ENCODE results near the gene ANTXR1. TPM values are rescaled to one million over a fixed set of nuclear protein-coding genes. Genes with fewer than 3 reads are reported as not detected.

Gene ANTXR1
- total RNA-seq, 1 donor from 2014 or later, result 54.3 TPM

GRCh38 chr2:69241093-69241492 lies 228.1 kb downstream of the ANTXR1 start:
- Histone ChIP-seq H3K9me3 (no peaks in the 10 kb centered on the region), H3K4me3 (no peak overlapping the region), H3K36me3 (peaks cover 6% of the 10 kb centered on the region), H3K27me3 (ENCODE audit: low read depth) (no peaks in the 10 kb centered on the region), H3K27ac (no peak overlapping the region), H3K4me1 (peaks cover 6% of the 10 kb centered on the region)
- TF ChIP-seq CTCF (IDR thresholded peaks at IDR 0.05), result no peak
- intact Hi-C loops (cut with DNase I), result no loop called here
- ATAC-seq, result no peak
- no peak for DNase-seq

DNA sequence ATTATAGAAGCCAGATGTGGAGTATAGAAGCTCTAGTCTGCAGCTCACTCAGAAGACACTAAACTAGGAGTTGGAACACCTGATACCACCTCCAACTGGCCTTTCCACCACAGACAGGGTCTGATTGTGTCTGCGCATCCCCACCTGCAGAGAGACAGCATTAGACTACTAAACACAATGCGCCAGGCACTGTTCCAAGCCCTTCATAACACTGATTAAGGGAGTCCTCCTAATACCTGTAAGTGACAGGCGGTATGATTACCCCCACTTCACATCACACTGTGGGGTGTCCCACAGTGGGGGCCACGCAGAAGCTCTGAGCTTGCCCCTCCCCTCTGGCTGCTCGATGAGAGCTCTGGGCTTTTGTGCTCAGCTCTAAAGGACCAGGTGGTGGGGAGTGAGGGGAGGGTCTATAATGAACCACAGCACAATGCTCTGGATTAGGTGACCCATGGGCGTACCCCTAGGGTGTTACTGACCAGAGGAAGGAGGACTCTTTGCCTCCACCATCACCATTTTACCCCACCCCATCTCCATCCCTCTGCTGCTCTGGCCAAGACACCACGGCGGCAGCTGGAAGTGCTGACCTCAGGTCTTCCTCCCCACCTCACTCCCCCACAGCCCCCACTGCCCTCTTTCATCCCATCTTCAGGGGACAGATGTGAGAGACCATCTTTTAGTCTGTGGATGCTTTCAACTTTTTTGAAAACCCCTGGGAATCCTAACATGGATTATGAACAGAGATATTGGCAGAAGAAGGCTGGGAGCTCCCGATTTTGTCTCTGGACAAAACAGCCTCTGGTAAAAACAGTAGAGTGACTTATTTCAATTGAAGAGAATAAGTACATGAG lies 228.9 kb downstream of the ANTXR1 start:
- TF ChIP-seq CTCF (IDR thresholded peaks at IDR 0.05), result no peak
- ATAC-seq, result no peak

GRCh38 chr2:69242651-69243051 lies 229.7 kb downstream of the ANTXR1 start:
- Histone ChIP-seq H3K9me3 (no peaks in the 10 kb centered on the region), H3K4me1 (peaks cover 6% of the 10 kb centered on the region), H3K27ac (no peak overlapping the region), H3K27me3 (ENCODE audit: low read depth) (no peaks in the 10 kb centered on the region), H3K4me3 (no peak overlapping the region), H3K36me3 (peaks cover 6% of the 10 kb centered on the region)
- intact Hi-C loops (cut with DNase I), result no loop called here
- DNase-seq (no peak), ATAC-seq (no peak)
- no peak for TF ChIP-seq CTCF (IDR thresholded peaks at IDR 0.05)

More for the DNA sequence above, 228.9 kb downstream of the ANTXR1 start:
- DNase-seq, result no peak
- intact Hi-C loops (cut with DNase I), result no loop called here
- H3K27ac ChIP-seq, result no peak overlapping the region
- H3K36me3 ChIP-seq, result peaks cover 6% of the 10 kb centered on the region
- no peaks in the 10 kb centered on the region for H3K9me3 ChIP-seq
- H3K4me1 ChIP-seq, result peaks cover 6% of the 10 kb centered on the region
- H3K4me3 ChIP-seq, result no peak overlapping the region
- H3K27me3 ChIP-seq (ENCODE audit: low read depth), result no peaks in the 10 kb centered on the region

DNA sequence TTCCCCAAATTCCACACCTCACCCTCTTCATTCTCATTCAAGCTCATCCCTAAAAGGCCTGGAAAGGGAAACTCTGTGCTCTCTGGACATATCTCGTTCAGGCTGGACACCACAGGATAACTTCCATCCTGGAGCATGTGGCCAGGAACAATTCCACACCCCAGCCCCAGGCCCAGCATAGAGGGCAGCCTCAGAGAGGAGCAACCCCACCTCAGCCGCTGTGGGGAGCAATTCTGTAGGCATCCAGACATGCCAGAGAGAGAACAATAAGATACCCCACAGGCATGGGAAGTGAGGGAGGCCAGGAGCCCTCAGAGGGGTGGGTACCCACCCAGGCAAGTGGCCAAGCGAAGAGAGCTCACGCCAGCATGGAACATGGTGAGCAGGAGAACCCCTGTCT lies 230.7 kb downstream of the ANTXR1 start:
- no peak for ATAC-seq
- Histone ChIP-seq H3K27ac (no peak overlapping the region), H3K36me3 (peaks cover 6% of the 10 kb centered on the region), H3K4me3 (no peak overlapping the region), H3K9me3 (no peaks in the 10 kb centered on the region), H3K27me3 (ENCODE audit: low read depth) (no peaks in the 10 kb centered on the region), H3K4me1 (peaks cover 6% of the 10 kb centered on the region)
- intact Hi-C loops (cut with DNase I), result no loop called here
- TF ChIP-seq CTCF (IDR thresholded peaks at IDR 0.05), result no peak
- no peak for DNase-seq

DNA sequence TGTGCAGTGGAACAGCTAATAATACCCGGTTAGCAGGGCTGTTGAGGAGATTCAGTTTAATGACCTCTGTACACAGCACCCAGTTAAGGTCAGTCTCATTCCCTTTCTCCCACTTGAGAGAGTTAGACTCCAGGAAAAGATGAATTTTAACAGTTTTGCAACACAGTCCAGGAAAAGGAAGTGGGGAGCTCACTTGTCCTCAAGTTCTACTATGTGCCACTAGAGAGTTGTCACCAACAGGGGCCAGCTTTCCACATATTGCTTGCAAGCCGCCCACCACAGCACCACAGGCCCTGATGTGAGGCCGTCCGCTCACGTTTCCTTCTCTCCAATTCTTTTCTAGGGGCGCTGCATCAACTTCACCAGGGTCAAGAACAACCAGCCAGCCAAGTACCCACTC lies 231.9 kb downstream of the ANTXR1 start:
- Histone ChIP-seq H3K4me1 (peaks cover 6% of the 10 kb centered on the region), H3K27ac (no peak overlapping the region), H3K4me3 (no peak overlapping the region), H3K36me3 (peaks cover 6% of the 10 kb centered on the region), H3K9me3 (no peaks in the 10 kb centered on the region), H3K27me3 (ENCODE audit: low read depth) (no peaks in the 10 kb centered on the region)
- no peak for TF ChIP-seq CTCF (IDR thresholded peaks at IDR 0.05)
- ATAC-seq, result peak in 1 of 2 donors; percentile 38
- intact Hi-C loops (cut with DNase I), result no loop called here
- DNase-seq, result no peak

Data from lower lobe of right lung (tissue), 2 donors.